HEK293 (cell line): Measurements from ENCODE around the gene FBXL7.

Experiments used
- CTCF ChIA-PET: fragments of 350-600 bp; formaldehyde crosslinking; extraction: SDS; loops from one replicate; lab custom pipeline; 2021; ENCODE audit warnings: antibody characterized with exemption; lab: Yijun Ruan, JAX
- POLR2A ChIA-PET: fragments of 300-600 bp; formaldehyde crosslinking; extraction: SDS; loops from one replicate; lab custom pipeline; 2020; ENCODE audit warnings: antibody characterized with exemption, inconsistent platforms; lab: Yijun Ruan, JAX
- H3K27ac ChIP-seq: fragments of 200-500 bp; sonication (Bioruptor generic); 2 replicates; pipeline ENCODE4 v1.5.1; 2014; ENCODE audit warnings: low read depth, low read length, control low read depth, inconsistent platforms; ENCODE audit errors: extremely low read depth
- H3K36me3 ChIP-seq, 2 experiments: fragments of 200-500 bp in 1 of 2; sonication (Bioruptor generic) in 1 of 2; 1 replicate in 1 of 2; 2 replicates in 1 of 2; pipeline ENCODE4 v1.5.1; 2014 to 2017; ENCODE audit warnings: inconsistent platforms in 2 of 2, low read length in 2 of 2; ENCODE audit not compliant: control insufficient read depth in 2 of 2, insufficient read depth in 1 of 2
- H3K4me1 ChIP-seq: fragments of 200-500 bp; sonication (Bioruptor generic); 2 replicates; pipeline ENCODE4 v1.5.1; 2014; ENCODE audit warnings: mild to moderate bottlenecking, low read length, inconsistent platforms; ENCODE audit not compliant: control insufficient read depth, insufficient read depth
- H3K4me3 ChIP-seq: 2 replicates; pipeline ENCODE4 v1.5.1; 2011; ENCODE audit warnings: low read depth, mild to moderate bottlenecking, control low read depth, low read length, moderate library complexity
- H3K9me3 ChIP-seq: fragments of 200-500 bp; sonication (Bioruptor generic); 2 replicates; pipeline ENCODE4 v1.5.1; 2014; ENCODE audit warnings: low read depth, low read length, inconsistent platforms; ENCODE audit not compliant: control insufficient read depth, insufficient read depth
- EGR2 ChIP-seq: fragments of 450-650 bp; formaldehyde crosslinking; IDR thresholded peaks from 2 replicates; pipeline ENCODE4 v1.5.1; 2016; ENCODE audit warnings: low read depth, missing biosample characterization, missing genetic modification characterization
- HOXD13 ChIP-seq: sonication (generic); formaldehyde crosslinking; IDR thresholded peaks from 2 replicates; pipeline ENCODE4 v1.8.0; 2022; ENCODE audit warnings: missing genetic modification reagents, borderline replicate concordance
- IKZF3 ChIP-seq: fragments of 450-650 bp; IDR thresholded peaks from 2 replicates; pipeline ENCODE4 v1.5.0; 2018; ENCODE audit warnings: missing biosample characterization, mild to moderate bottlenecking, missing genetic modification characterization, moderate library complexity
- KLF1 ChIP-seq: fragments of 450-650 bp; formaldehyde crosslinking; IDR thresholded peaks from 2 replicates; pipeline ENCODE4 v1.5.1; 2016; ENCODE audit warnings: missing biosample characterization, missing genetic modification characterization
- KLF17 ChIP-seq: fragments of 450-650 bp; formaldehyde crosslinking; IDR thresholded peaks from 2 replicates; pipeline ENCODE4 v1.5.1; 2016; ENCODE audit warnings: missing biosample characterization, missing genetic modification characterization
- KLF9 ChIP-seq: fragments of 450-650 bp; formaldehyde crosslinking; IDR thresholded peaks from 2 replicates; pipeline ENCODE4 v1.5.1; 2016; ENCODE audit warnings: missing biosample characterization, missing genetic modification characterization, low read depth
- REPIN1 ChIP-seq: fragments of 450-650 bp; formaldehyde crosslinking; IDR thresholded peaks from 2 replicates; pipeline ENCODE4 v1.5.1; 2017; ENCODE audit warnings: missing biosample characterization, missing genetic modification characterization, low read depth
- TCF7L2 ChIP-seq: IDR thresholded peaks from 2 replicates; pipeline ENCODE4 v1.6.1; 2011; ENCODE audit warnings: low read depth, mild to moderate bottlenecking, inconsistent platforms, low read length, moderate library complexity, borderline replicate concordance
- TSHZ1 ChIP-seq: fragments of 450-650 bp; formaldehyde crosslinking; IDR thresholded peaks from 2 replicates; pipeline ENCODE4 v1.5.1; 2016; ENCODE audit warnings: missing biosample characterization, missing genetic modification characterization, borderline replicate concordance
- ZBTB7A ChIP-seq: fragments of 450-650 bp; formaldehyde crosslinking; IDR thresholded peaks from 2 replicates; pipeline ENCODE4 v1.5.1; 2016; ENCODE audit warnings: low read depth, missing biosample characterization, missing genetic modification characterization
- ZNF133 ChIP-seq: fragments of 450-650 bp; formaldehyde crosslinking; IDR thresholded peaks from 2 replicates; pipeline ENCODE4 v1.5.1; 2016; ENCODE audit warnings: missing biosample characterization, missing genetic modification characterization
- ZNF157 ChIP-seq: fragments of 450-650 bp; formaldehyde crosslinking; IDR thresholded peaks from 2 replicates; pipeline ENCODE4 v1.5.1; 2016; ENCODE audit warnings: missing biosample characterization, missing genetic modification characterization
- ZNF391 ChIP-seq: fragments of 450-650 bp; formaldehyde crosslinking; IDR thresholded peaks from 2 replicates; pipeline ENCODE4 v1.5.1; 2016; ENCODE audit warnings: low read depth, missing biosample characterization, missing genetic modification characterization, borderline replicate concordance
- ZNF394 ChIP-seq: fragments of 450-650 bp; formaldehyde crosslinking; IDR thresholded peaks from 2 replicates; pipeline ENCODE4 v1.5.1; 2016; ENCODE audit warnings: missing biosample characterization, missing genetic modification characterization, mild to moderate bottlenecking, moderate library complexity, borderline replicate concordance
- ZNF449 ChIP-seq: fragments of 450-650 bp; formaldehyde crosslinking; IDR thresholded peaks from 2 replicates; pipeline ENCODE4 v1.5.1; 2017; ENCODE audit warnings: missing biosample characterization, mild to moderate bottlenecking, missing genetic modification characterization, moderate library complexity
- ZNF510 ChIP-seq: fragments of 450-650 bp; formaldehyde crosslinking; IDR thresholded peaks from 2 replicates; pipeline ENCODE4 v1.5.1; 2018; ENCODE audit warnings: mild to moderate bottlenecking, missing genetic modification characterization, missing biosample characterization; ENCODE audit not compliant: insufficient replicate concordance
- ZNF518A ChIP-seq: fragments of 450-650 bp; formaldehyde crosslinking; conservative IDR thresholded peaks from 2 replicates; pipeline ENCODE4 v1.5.1; 2016; ENCODE audit warnings: low read depth, missing biosample characterization, missing genetic modification characterization
- ZNF677 ChIP-seq: fragments of 450-650 bp; IDR thresholded peaks from 2 replicates; pipeline ENCODE4 v1.5.0; 2018; ENCODE audit warnings: missing biosample characterization, mild to moderate bottlenecking, missing genetic modification characterization, moderate library complexity
- ZNF707 ChIP-seq: fragments of 450-650 bp; formaldehyde crosslinking; IDR thresholded peaks from 2 replicates; pipeline ENCODE4 v1.5.1; 2016; ENCODE audit warnings: missing biosample characterization, missing genetic modification characterization
- ZNF830 ChIP-seq: fragments of 450-650 bp; IDR thresholded peaks from 2 replicates; pipeline ENCODE4 v1.5.0; 2018; ENCODE audit warnings: missing biosample characterization, missing genetic modification characterization, low read depth, mild to moderate bottlenecking, moderate library complexity

FBXL7 gene

DNA sequence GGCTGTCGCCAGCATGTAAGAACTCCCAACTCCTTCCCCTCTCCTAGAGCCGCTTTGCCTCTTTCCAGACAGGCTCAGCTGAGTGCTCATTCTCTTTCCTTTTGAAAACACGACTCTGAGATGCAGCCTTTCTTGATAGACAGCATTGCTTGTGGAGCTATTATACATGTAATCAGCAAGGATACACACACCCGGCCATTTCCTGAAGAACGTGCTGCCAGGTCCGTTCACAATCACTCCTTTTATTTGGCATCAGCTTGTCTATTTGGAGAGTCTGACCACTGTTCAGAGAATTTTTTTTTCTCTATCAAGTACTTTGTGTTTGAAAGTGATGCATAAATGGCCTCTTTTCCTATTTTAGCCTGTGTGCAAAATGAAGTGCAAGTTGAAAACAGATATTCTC, 351.0 kb downstream of the FBXL7 start (continued):
- TF ChIP-seq ZNF394 (tag by site-specific recombination) (no peak), ZNF830 (tag by site-specific recombination) (no peak)

GRCh38 chr5:15852217-15852616, 352.2 kb downstream of the FBXL7 start:
- TF ChIP-seq TCF7L2 (no peak), HOXD13 (no peak), IKZF3 (tag by site-specific recombination) (no peak), KLF1 (tag by site-specific recombination) (no peak), ZNF133 (tag by site-specific recombination) (no peak), ZNF677 (tag by site-specific recombination) (no peak), ZNF391 (no peak), ZNF518A (tag by site-specific recombination) (no peak), EGR2 (no peak), TSHZ1 (tag by site-specific recombination) (no peak), ZNF510 (tag by site-specific recombination) (no peak), KLF17 (tag by site-specific recombination) (no peak), KLF9 (tag by site-specific recombination) (no peak), ZNF449 (no peak), ZNF157 (tag by site-specific recombination) (no peak), ZNF707 (no peak), REPIN1 (tag by site-specific recombination) (no peak), ZBTB7A (tag by site-specific recombination) (no peak)
- H3K4me1 ChIP-seq = no peaks in the 10 kb centered on the region
- POLR2A ChIA-PET = no interaction called here
- H3K9me3 ChIP-seq = no peaks in the 10 kb centered on the region
- no peak overlapping the region for H3K4me3 ChIP-seq
- no peak overlapping the region for H3K27ac ChIP-seq
- H3K36me3 ChIP-seq = no peaks in the 10 kb centered on the region
- CTCF ChIA-PET = no interaction called here
